K562 (cell line): ENCODE data around the gene FGFRL1. TPM values are rescaled to one million over a fixed set of nuclear protein-coding genes. Genes with fewer than 3 reads are reported as not detected.

Experiments
- AFF4 ChIP-seq: sonication (generic); formaldehyde crosslinking; IDR thresholded peaks from 2 replicates; pipeline ENCODE4 v1.8.0; 2023; ENCODE audit warnings: mild to moderate bottlenecking, missing genetic modification reagents
- MAFK ChIP-seq: IDR thresholded peaks from 2 replicates; pipeline ENCODE4 v1.6.1; 2011; ENCODE audit warnings: low read length, improper control_type of control experiment
- NR2C1 ChIP-seq, 2 experiments: fragments of 450-650 bp; IDR thresholded peaks; 2 replicates each; pipeline ENCODE4 v1.6.1; 2017; ENCODE audit warnings: mild to moderate bottlenecking in 2 of 2, antibody characterized with exemption in 1 of 2, inconsistent platforms in 1 of 2, missing compliant biosample characterization in 1 of 2, missing genetic modification characterization in 1 of 2
- RHOXF2B ChIP-seq: fragments of 250-450 bp; sonication (Bioruptor Pico); conservative IDR thresholded peaks from 2 replicates; pipeline ENCODE4 v1.5.1; 2021
- RREB1 ChIP-seq: fragments of 250-450 bp; sonication (Bioruptor Pico); IDR thresholded peaks from 2 replicates; pipeline ENCODE4 v1.4.0; 2020
- TAF1 ChIP-seq: IDR thresholded peaks from 2 replicates; pipeline ENCODE4 v1.6.1; 2011; ENCODE audit warnings: mild to moderate bottlenecking, low read length, moderate library complexity; ENCODE audit not compliant: insufficient read depth, control insufficient read depth, severe bottlenecking; ENCODE audit errors: extremely low read depth
- ZNF75A ChIP-seq: fragments of 450-650 bp; formaldehyde crosslinking; IDR thresholded peaks from 2 replicates; pipeline ENCODE4 v1.4.0; 2020; ENCODE audit warnings: mild to moderate bottlenecking
- polyA plus RNA-seq, 8 experiments: library from polyadenylated mRNA; depleted of rRNA in 4 of 8; stranded (reverse) in 5 of 8; unstranded in 3 of 8; fragments of >200 nt; fragmentation: Nextera tagmentation in 2 of 8; fragmentation: Illumina TruSeq in 1 of 8; extraction: Ambion mirVana in 2 of 8; extraction: Trizol in 1 of 8; gene quantifications; 2 replicates each; pipeline versions ENCODE4 v1.2.1 to v1.2.3, GENCODE V29; 2011 to 2014; ENCODE audit warnings: inconsistent platforms in 1 of 8, missing spikeins in 1 of 8
- total RNA-seq, 7 experiments: library from RNA; depleted of rRNA in 6 of 7; stranded (reverse); fragments of >200 nt in 6 of 7; fragmentation: Illumina TruSeq in 2 of 7; extraction: Trizol in 2 of 7; gene quantifications; 2 replicates each; pipeline versions ENCODE4 v1.2.1 to v1.2.3, GENCODE V29; 2011 to 2021; ENCODE audit warnings: low replicate concordance in 1 of 7
- TF ChIP-seq, protein P1 (sequence below): fragments of 450-650 bp; IDR thresholded peaks from 2 replicates; pipeline ENCODE4 v1.6.1; 2017; ENCODE audit warnings: antibody characterized with exemption, mild to moderate bottlenecking

FGFRL1 gene
- total and polyA plus RNA-seq, 9 of the 15 experiments (the other 6 are each of a cell fraction or from before 2014, with no cell fraction given): 0.34 to 49.9 (median 14.6) TPM

DNA sequence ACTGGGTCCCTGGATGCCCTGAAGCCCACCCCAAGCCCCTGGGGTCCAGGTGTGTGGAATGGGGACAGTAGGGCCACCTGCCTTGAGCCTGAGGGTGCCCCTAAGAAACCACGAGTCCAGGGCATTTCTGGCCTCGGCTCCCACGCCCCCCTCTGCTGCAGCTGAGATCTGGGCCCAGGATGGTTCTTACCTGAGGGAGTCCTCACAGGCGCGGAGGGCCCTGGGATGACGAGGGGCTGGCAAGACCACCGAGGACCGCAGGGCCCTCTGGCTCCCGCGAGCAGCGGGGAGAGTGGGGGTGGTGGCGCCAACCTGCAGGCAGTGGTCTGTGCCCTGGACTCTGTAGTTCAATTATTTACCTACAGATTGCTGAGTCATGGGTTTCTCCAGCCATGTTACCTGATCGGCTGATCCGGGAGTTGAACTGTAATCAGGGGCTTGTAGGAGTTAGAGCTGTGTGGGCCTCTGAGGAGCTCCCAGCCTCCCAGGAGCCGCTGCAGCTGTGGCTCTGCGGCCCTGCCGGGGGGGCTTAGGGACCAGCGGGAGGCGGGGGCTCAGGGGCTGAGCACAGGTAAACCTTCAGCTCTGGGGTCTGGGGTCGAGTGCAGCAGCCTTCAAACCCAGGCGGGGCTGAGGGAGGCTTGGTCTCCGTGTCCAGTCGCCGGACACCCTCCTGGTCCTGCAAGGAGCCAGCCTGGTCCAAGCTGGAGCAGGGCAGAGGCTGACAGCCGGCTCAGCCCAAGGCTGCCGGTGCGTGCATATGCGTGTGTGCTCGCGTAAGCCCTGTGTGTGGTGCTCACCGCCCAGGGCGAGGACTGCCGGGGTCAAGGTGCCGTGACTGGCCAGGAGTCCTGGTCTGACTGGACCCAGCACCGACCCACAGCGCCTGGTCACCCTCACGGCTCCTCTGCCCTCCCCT is 18.1 kb upstream of the FGFRL1 start, which contains the start of gene SLC26A1 (continued):
- TF ChIP-seq RREB1 (CRISPR knock-in tag) (0 out of 2 replicates have a peak, but pooled peaks have one; percentile 70), ZNF75A (CRISPR knock-in tag) (no peak), AFF4 (CRISPR knock-in tag) (0 out of 2 replicates have a peak, but pooled peaks have one; percentile 42), MAFK (peak; percentile 90), NR2C1 (IDR thresholded peaks at IDR 0.05) (0 out of 2 replicates have a peak, but pooled peaks have one; percentile 26), NR2C1 (tag; IDR thresholded peaks at IDR 0.05) (0 out of 2 replicates have a peak, but pooled peaks have one; percentile 9), TAF1 (peak; percentile 34), RHOXF2B (CRISPR knock-in tag) (0 out of 2 replicates have a peak, but pooled peaks have one; percentile 29)
- TF ChIP-seq, protein P1, sequence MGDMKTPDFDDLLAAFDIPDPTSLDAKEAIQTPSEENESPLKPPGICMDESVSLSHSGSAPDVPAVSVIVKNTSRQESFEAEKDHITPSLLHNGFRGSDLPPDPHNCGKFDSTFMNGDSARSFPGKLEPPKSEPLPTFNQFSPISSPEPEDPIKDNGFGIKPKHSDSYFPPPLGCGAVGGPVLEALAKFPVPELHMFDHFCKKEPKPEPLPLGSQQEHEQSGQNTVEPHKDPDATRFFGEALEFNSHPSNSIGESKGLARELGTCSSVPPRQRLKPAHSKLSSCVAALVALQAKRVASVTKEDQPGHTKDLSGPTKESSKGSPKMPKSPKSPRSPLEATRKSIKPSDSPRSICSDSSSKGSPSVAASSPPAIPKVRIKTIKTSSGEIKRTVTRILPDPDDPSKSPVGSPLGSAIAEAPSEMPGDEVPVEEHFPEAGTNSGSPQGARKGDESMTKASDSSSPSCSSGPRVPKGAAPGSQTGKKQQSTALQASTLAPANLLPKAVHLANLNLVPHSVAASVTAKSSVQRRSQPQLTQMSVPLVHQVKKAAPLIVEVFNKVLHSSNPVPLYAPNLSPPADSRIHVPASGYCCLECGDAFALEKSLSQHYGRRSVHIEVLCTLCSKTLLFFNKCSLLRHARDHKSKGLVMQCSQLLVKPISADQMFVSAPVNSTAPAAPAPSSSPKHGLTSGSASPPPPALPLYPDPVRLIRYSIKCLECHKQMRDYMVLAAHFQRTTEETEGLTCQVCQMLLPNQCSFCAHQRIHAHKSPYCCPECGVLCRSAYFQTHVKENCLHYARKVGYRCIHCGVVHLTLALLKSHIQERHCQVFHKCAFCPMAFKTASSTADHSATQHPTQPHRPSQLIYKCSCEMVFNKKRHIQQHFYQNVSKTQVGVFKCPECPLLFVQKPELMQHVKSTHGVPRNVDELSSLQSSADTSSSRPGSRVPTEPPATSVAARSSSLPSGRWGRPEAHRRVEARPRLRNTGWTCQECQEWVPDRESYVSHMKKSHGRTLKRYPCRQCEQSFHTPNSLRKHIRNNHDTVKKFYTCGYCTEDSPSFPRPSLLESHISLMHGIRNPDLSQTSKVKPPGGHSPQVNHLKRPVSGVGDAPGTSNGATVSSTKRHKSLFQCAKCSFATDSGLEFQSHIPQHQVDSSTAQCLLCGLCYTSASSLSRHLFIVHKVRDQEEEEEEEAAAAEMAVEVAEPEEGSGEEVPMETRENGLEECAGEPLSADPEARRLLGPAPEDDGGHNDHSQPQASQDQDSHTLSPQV: peak; percentile 47
